HepG2 (cell line): ENCODE results near the gene IRGQ. TPM values are rescaled to one million over a fixed set of nuclear protein-coding genes. Genes with fewer than 3 reads are reported as not detected.

ENCODE experiments used
- ATAC-seq: fragments of 200-7000 bp; cut with Tn5 transposase; 3 replicates; pipeline ENCODE4 v1.9.1; 2020; ENCODE audit warnings: mild to moderate bottlenecking, moderate library complexity
- BruUV-seq: library from RNA; stranded (reverse); fragments of 400-500 nt; replicated peaks from 2 replicates; lab custom pipeline; 2021; lab: Mats Ljungman, UMichigan
- CTCF ChIA-PET: fragments of 300-600 bp; formaldehyde crosslinking; extraction: SDS; loops from one replicate; lab custom pipeline; 2021; ENCODE audit warnings: low total read pairs, inconsistent platforms, low intra/inter-chr PET ratio; lab: Yijun Ruan, JAX
- POLR2A ChIA-PET: fragments of 350-600 bp; sonication (Branson Sonifier 250); formaldehyde crosslinking; loops from one replicate; lab custom pipeline; 2020; ENCODE audit warnings: antibody characterized with exemption, inconsistent platforms; lab: Yijun Ruan, JAX
- DNase-seq: peaks from one replicate; pipeline ENCODE4 v3.0.0-alpha.2; 2015; ENCODE audit warnings: low spot score
- FAIRE-seq: peaks from 3 replicates; lab custom pipeline; 2011; peaks lifted over from hg19 to GRCh38; lab: Jason Lieb, UNC
- H2AFZ ChIP-seq: one replicate; pipeline ENCODE4 v1.6.1; 2011; ENCODE audit warnings: low read length, inconsistent platforms
- H3K27ac ChIP-seq: fragments of 300-600 bp; 3 replicates; pipeline ENCODE4 v1.8.0; 2011; ENCODE audit warnings: mixed run types, mild to moderate bottlenecking, mixed read lengths, low read length, inconsistent platforms; ENCODE audit not compliant: insufficient read depth; ENCODE audit errors: extremely low read length
- H3K27me3 ChIP-seq, 2 experiments: fragments of 200-600 bp in 1 of 2; 2 replicates in 1 of 2; 3 replicates in 1 of 2; pipeline versions ENCODE4 v1.6.0 to v1.8.0; 2011; ENCODE audit warnings: low read length in 2 of 2, mild to moderate bottlenecking in 2 of 2, moderate library complexity in 2 of 2, inconsistent platforms in 1 of 2; ENCODE audit not compliant: insufficient read depth in 2 of 2, control insufficient read depth in 1 of 2
- H3K36me3 ChIP-seq, 2 experiments: fragments of 200-600 bp in 1 of 2; replicated peaks in 1 of 2; 2 replicates in 1 of 2; 3 replicates in 1 of 2; pipeline versions ENCODE4 v1.5.1 to v1.8.0; 2011; ENCODE audit warnings: low read length in 2 of 2, inconsistent platforms in 1 of 2; ENCODE audit not compliant: insufficient read depth in 2 of 2, control insufficient read depth in 1 of 2
- H3K4me1 ChIP-seq: 2 replicates; pipeline ENCODE4 v1.5.1; 2012; ENCODE audit warnings: low read length, inconsistent platforms; ENCODE audit not compliant: insufficient read depth
- H3K4me2 ChIP-seq: 2 replicates; pipeline ENCODE4 v1.6.0; 2011; ENCODE audit warnings: low read depth, low read length, inconsistent platforms
- H3K4me3 ChIP-seq, 3 experiments: fragments of 200-600 bp in 1 of 3; sonication (generic), shearing (Covaris generic) in 1 of 3; replicated peaks in 1 of 3; 2 replicates each; pipeline ENCODE4 v1.5.1; 2011 to 2016; ENCODE audit warnings: low read length in 3 of 3, inconsistent platforms in 2 of 3, low read depth in 2 of 3, mild to moderate bottlenecking in 2 of 3, control low read depth in 1 of 3, mixed read lengths in 1 of 3; ENCODE audit not compliant: insufficient read depth in 1 of 3
- H3K79me2 ChIP-seq: one replicate; pipeline ENCODE4 v1.6.1; 2011; ENCODE audit warnings: low read length, inconsistent platforms; ENCODE audit not compliant: insufficient read depth
- H3K9ac ChIP-seq: 2 replicates; pipeline ENCODE4 v1.6.0; 2011; ENCODE audit warnings: mild to moderate bottlenecking, low read depth, low read length, inconsistent platforms; ENCODE audit not compliant: insufficient read depth
- H3K9me3 ChIP-seq: 2 replicates; pipeline ENCODE4 v1.5.1; 2012; ENCODE audit warnings: mild to moderate bottlenecking, low read length
- H4K20me1 ChIP-seq: 2 replicates; pipeline ENCODE4 v1.6.0; 2011; ENCODE audit warnings: inconsistent platforms, mild to moderate bottlenecking, low read length, moderate library complexity; ENCODE audit not compliant: insufficient read depth
- ELF4 ChIP-seq: sonication (generic); formaldehyde crosslinking; IDR thresholded peaks from 2 replicates; pipeline ENCODE4 v1.5.0; 2020; ENCODE audit warnings: missing genetic modification reagents, mild to moderate bottlenecking, moderate library complexity, borderline replicate concordance
- RBFOX2 ChIP-seq: fragments of 200-400 bp; formaldehyde crosslinking; IDR thresholded peaks from 2 replicates; pipeline ENCODE4 v1.6.1; 2017; ENCODE audit warnings: low read depth, mild to moderate bottlenecking, low read length
- ZNF614 ChIP-seq: IDR thresholded peaks from 2 replicates; pipeline ENCODE4 v1.6.1; 2018; ENCODE audit warnings: missing biosample characterization, missing genetic modification reagents, inconsistent platforms, borderline replicate concordance
- WGBS: methylation state at CpG from one replicate; pipeline ENCODE4 v1.1.6; 2017; ENCODE audit warnings: low lambda C conversion rate; 5-methylcytosine and 5-hydroxymethylcytosine counted together
- in situ Hi-C: cut with HindIII; loops from 2 replicates; pipeline ENCODE4 v1.10.0; 2017; ENCODE audit warnings: low pct_unique_long_range_greater_than_20kb; ENCODE audit not compliant: extremely low pct_ligation_motif_present
- intact Hi-C: fragments of 100-400 bp; cut with micrococcal nuclease; formaldehyde crosslinking; loops from one replicate; pipeline ENCODE4 v1.10.0; 2022; ENCODE audit not compliant: unreplicated experiment
- polyA plus RNA-seq, 8 experiments: library from polyadenylated mRNA; depleted of rRNA in 3 of 8; stranded (reverse) in 7 of 8; unstranded in 1 of 8; fragments of >200 nt; fragmentation: Illumina TruSeq in 4 of 8; extraction: Trizol in 4 of 8; gene quantifications; 2 replicates each; pipeline versions ENCODE4 v1.2.1 to v1.2.3, GENCODE V29; 2011 to 2016; ENCODE audit warnings: low read depth in 4 of 8, missing spikeins in 1 of 8, mixed read lengths in 1 of 8; ENCODE audit not compliant: insufficient read depth in 1 of 8
- total RNA-seq, 5 experiments: library from RNA; depleted of rRNA; stranded (reverse); fragments of >200 nt; fragmentation: Illumina TruSeq; extraction: Trizol; gene quantifications; 2 replicates each; pipeline ENCODE4 v1.2.3, GENCODE V29; 2016; ENCODE audit warnings: low read depth in 1 of 5
- TF ChIP-seq, protein P1 (sequence below): sonication (generic); formaldehyde crosslinking; IDR thresholded peaks from 2 replicates; pipeline ENCODE4 v1.4.0; 2020; ENCODE audit warnings: missing genetic modification reagents

Gene IRGQ
- total and polyA plus RNA-seq, 2 of the 13 experiments (the other 11 are each of a cell fraction or from before 2014, with no cell fraction given), result 11.6 to 12.4 TPM

DNA sequence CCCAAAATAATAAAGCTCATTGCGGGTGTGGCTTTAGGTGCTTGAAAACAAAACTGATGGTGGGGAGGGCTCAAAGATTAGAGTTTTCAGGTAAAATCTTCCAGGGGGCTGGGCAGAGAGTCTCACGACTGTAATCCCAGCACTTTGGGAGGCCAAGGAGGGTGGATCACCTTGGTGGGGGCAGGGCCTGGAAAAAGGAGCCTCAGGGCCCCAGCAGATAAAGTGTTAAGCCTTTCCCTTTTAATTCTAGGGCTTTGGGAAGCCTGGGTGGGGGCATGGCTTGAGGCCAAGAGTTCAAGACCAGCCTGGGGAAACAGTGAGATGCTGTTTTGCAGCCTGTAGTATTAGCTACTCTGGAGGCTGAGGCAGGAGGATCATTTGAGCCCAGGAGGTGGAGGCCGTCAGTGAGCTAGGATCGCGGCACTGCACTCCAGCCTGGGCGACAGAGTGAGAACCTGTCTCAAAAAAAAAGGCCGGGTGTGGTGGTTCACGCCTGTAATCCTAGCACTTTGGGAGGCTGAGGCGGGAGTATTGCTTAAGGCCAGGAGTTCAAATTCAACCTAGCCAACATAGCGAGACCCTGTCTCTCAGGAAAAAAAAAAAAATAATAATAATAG is 1.7 kb downstream of the IRGQ start (continued):
- TF ChIP-seq, protein P1, sequence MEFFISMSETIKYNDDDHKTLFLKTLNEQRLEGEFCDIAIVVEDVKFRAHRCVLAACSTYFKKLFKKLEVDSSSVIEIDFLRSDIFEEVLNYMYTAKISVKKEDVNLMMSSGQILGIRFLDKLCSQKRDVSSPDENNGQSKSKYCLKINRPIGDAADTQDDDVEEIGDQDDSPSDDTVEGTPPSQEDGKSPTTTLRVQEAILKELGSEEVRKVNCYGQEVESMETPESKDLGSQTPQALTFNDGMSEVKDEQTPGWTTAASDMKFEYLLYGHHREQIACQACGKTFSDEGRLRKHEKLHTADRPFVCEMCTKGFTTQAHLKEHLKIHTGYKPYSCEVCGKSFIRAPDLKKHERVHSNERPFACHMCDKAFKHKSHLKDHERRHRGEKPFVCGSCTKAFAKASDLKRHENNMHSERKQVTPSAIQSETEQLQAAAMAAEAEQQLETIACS (CRISPR knock-in tag), result no peak

DNA sequence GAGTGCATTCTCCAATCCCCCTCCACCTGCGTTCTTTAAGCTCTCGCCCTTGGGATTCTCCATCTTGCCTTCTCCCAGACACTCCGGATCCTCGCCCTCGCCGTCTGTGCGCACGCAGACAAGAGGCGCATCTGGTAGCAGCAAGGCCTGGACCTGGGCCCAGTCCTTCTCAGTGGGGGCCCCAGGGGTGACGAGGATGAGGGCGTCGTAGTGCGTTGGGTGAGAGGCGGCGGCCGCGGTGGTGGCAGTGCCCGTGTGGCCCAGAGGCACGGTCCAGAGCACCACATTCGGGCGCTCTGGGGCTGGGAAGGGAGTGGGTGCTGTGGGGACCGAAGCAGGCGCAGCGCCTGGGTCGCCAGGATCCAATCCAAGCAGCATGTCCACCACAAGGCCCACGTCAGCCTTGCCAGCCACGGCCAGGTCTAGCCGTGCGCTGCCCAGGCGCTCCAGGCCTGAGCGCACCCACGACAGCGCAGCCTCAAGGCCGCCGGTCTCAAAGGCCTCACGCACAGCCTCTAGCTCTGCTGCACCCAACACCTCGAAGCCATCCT is 3.1 kb downstream of the IRGQ start:
- CTCF ChIA-PET, result no interaction called here
- peaks cover 21% of the 10 kb centered on the region for H3K79me2 ChIP-seq
- ATAC-seq, result no peak

More for the DNA sequence above, 3.1 kb downstream of the IRGQ start:
- Histone ChIP-seq H3K27me3 (no peaks in the 10 kb centered on the region; a peak in 1 of 5 replicates), H3K9me3 (no peaks in the 10 kb centered on the region), H2AFZ (no peak overlapping the region), H3K4me1 (peaks cover 27% of the 10 kb centered on the region), H3K4me2 (no peak overlapping the region), H3K4me3 (no peak overlapping the region)
- in situ Hi-C loops, result no loop called here
- WGBS, result over 99% methylated on average over 27 of the region's 37 CpGs
- no peak for TF ChIP-seq ELF4
- TF ChIP-seq ZNF614, result no peak
- TF ChIP-seq RBFOX2, result 0 out of 2 replicates have a peak, but pooled peaks have one; percentile 25
- TF ChIP-seq, all 625 proteins: peak for 1
- intact Hi-C loops, result loop anchor here (10.0 kb wide), 1 partner anchor 68 kb away; the partner anchor contains the start of gene ETHE1
- POLR2A ChIA-PET, result no interaction called here
- Histone ChIP-seq H3K27ac (no peak overlapping the region), H3K9ac (no peak overlapping the region), H3K36me3 (peaks cover 3% of the 10 kb centered on the region in 2 experiments; a peak in 4 of 5 replicates), H4K20me1 (peaks cover 2% of the 10 kb centered on the region; the same call in 1 of the 2 replicates)
- FAIRE-seq, result no peak
- no TSS peak for BruUV-seq
- no peak for DNase-seq
